K562 (cell line): ENCODE data around the gene HMG20B. TPM values are rescaled to one million over a fixed set of nuclear protein-coding genes. Genes with fewer than 3 reads are reported as not detected.

Source experiments
- ATAC-seq: fragments of 200-7000 bp; cut with Tn5 transposase; 3 replicates; pipeline ENCODE4 v1.9.1; 2020; ENCODE audit warnings: moderate library complexity
- BruUV-seq: library from RNA; stranded (reverse); fragments of 400-500 nt; replicated peaks from 2 replicates; lab custom pipeline; 2021; lab: Mats Ljungman, UMichigan
- CTCF ChIA-PET: fragments of 300-600 bp; formaldehyde crosslinking; extraction: SDS; loops from one replicate; lab custom pipeline; 2021; ENCODE audit warnings: low intra/inter-chr PET ratio; lab: Yijun Ruan, JAX
- POLR2A ChIA-PET: fragments of 300-600, 350-650 bp; sonication (Branson Sonifier 250); formaldehyde crosslinking; extraction: SDS; loops from one replicate; lab custom pipeline; 2021; ENCODE audit warnings: antibody characterized with exemption, inconsistent platforms; lab: Yijun Ruan, JAX
- DNase-seq, 4 experiments: peaks; one replicate each; pipeline versions ENCODE4 v3.0.0 to v3.0.0-alpha.2; 2011 to 2018; ENCODE audit warnings: low spot score in 3 of 4, mixed read lengths in 3 of 4; ENCODE audit errors: extremely low read depth in 1 of 4
- FAIRE-seq: peaks from 2 replicates; lab custom pipeline; 2011; peaks lifted over from hg19 to GRCh38; lab: Jason Lieb, UNC
- H2AFZ ChIP-seq: 2 replicates; pipeline ENCODE4 v1.6.0; 2011; ENCODE audit warnings: low read depth, low read length, control low read depth, inconsistent platforms
- H3K27ac ChIP-seq: fragments of 200-600 bp; 3 replicates; pipeline ENCODE4 v1.8.0; 2011; ENCODE audit warnings: low read depth, mild to moderate bottlenecking, control low read depth, inconsistent platforms, low read length, moderate library complexity, mixed read lengths; ENCODE audit errors: extremely low read depth
- H3K27me3 ChIP-seq, 2 experiments: fragments of 300-600 bp in 1 of 2; 2 replicates in 1 of 2; 3 replicates in 1 of 2; pipeline versions ENCODE4 v1.6.0 to v1.8.0; 2011; ENCODE audit warnings: inconsistent platforms in 2 of 2, low read length in 2 of 2, mild to moderate bottlenecking in 1 of 2, mixed read lengths in 1 of 2, moderate library complexity in 1 of 2; ENCODE audit not compliant: control insufficient read depth in 2 of 2, insufficient read depth in 2 of 2
- H3K36me3 ChIP-seq: fragments of 300-600 bp; 3 replicates; pipeline ENCODE4 v1.8.0; 2011; ENCODE audit warnings: mild to moderate bottlenecking, low read length, inconsistent platforms; ENCODE audit not compliant: control insufficient read depth, insufficient read depth
- H3K4me1 ChIP-seq, 2 experiments: fragments of 200-600 bp in 1 of 2; replicated peaks in 1 of 2; 2 replicates in 1 of 2; 3 replicates in 1 of 2; pipeline versions ENCODE4 v1.5.1 to v1.8.0; 2011; ENCODE audit warnings: inconsistent platforms in 2 of 2, low read length in 2 of 2, mild to moderate bottlenecking in 1 of 2, mixed read lengths in 1 of 2, moderate library complexity in 1 of 2; ENCODE audit not compliant: control insufficient read depth in 2 of 2, insufficient read depth in 2 of 2
- H3K4me2 ChIP-seq: 2 replicates; pipeline ENCODE4 v1.6.1; 2011; ENCODE audit warnings: low read length, control low read depth, inconsistent platforms, mixed read lengths; ENCODE audit not compliant: insufficient read depth
- H3K4me3 ChIP-seq: fragments of 200-600 bp; sonication (generic), shearing (Covaris generic); 2 replicates; pipeline ENCODE4 v1.5.1; 2016; ENCODE audit warnings: control low read depth, inconsistent platforms
- H3K79me2 ChIP-seq: fragments of 200-600 bp; 3 replicates; pipeline ENCODE4 v1.8.0; 2011; ENCODE audit warnings: low read length, inconsistent platforms; ENCODE audit not compliant: control insufficient read depth, insufficient read depth
- H3K9ac ChIP-seq, 2 experiments: 2 replicates each; pipeline versions ENCODE4 v1.6.0 to v1.6.1; 2011; ENCODE audit warnings: low read depth in 2 of 2, low read length in 2 of 2, control low read depth in 1 of 2, inconsistent platforms in 1 of 2, mild to moderate bottlenecking in 1 of 2, mixed read lengths in 1 of 2; ENCODE audit not compliant: insufficient read depth in 1 of 2
- H3K9me1 ChIP-seq: one replicate; pipeline ENCODE4 v1.6.0; 2011; ENCODE audit warnings: inconsistent platforms, mild to moderate bottlenecking, low read length, moderate library complexity; ENCODE audit not compliant: control insufficient read depth, insufficient read depth
- H3K9me3 ChIP-seq: replicated peaks from 2 replicates; pipeline ENCODE4 v1.5.1; 2011; ENCODE audit warnings: low read depth, low read length, inconsistent platforms; ENCODE audit not compliant: control insufficient read depth, insufficient read depth
- H4K20me1 ChIP-seq: replicated peaks from 2 replicates; pipeline ENCODE4 v1.6.1; 2011; ENCODE audit warnings: low read length, inconsistent platforms, mixed read lengths; ENCODE audit not compliant: control insufficient read depth, insufficient read depth
- CHD2 ChIP-seq: IDR thresholded peaks from 2 replicates; pipeline ENCODE4 v1.6.1; 2011; ENCODE audit warnings: low read depth, low read length
- CREB3L1 ChIP-seq: fragments of 450-650 bp; IDR thresholded peaks from 2 replicates; pipeline ENCODE4 v1.6.1; 2014; ENCODE audit warnings: low read depth, mild to moderate bottlenecking, moderate library complexity, borderline replicate concordance
- CREM ChIP-seq: IDR thresholded peaks from 2 replicates; pipeline ENCODE4 v1.6.1; 2014; ENCODE audit warnings: antibody characterized with exemption, low read depth
- E2F1 ChIP-seq: sonication (generic); formaldehyde crosslinking; IDR thresholded peaks from 2 replicates; pipeline ENCODE4 v1.8.1; 2023; ENCODE audit warnings: mild to moderate bottlenecking, missing genetic modification reagents, moderate library complexity
- NEUROD1 ChIP-seq: fragments of 150-350 bp; IDR thresholded peaks from 2 replicates; pipeline ENCODE4 v1.6.1; 2014; ENCODE audit warnings: borderline replicate concordance, low read length, low read depth; ENCODE audit not compliant: partially characterized antibody
- NFRKB ChIP-seq: fragments of 450-650 bp; IDR thresholded peaks from 2 replicates; pipeline ENCODE4 v1.6.1; 2016; ENCODE audit warnings: low read depth
- OTX1 ChIP-seq: fragments of 450-650 bp; formaldehyde crosslinking; IDR thresholded peaks from 2 replicates; pipeline ENCODE4 v1.4.0; 2022; ENCODE audit warnings: mild to moderate bottlenecking
- POLR3A ChIP-seq: IDR thresholded peaks from 2 replicates; pipeline ENCODE4 v1.6.1; 2011; ENCODE audit warnings: borderline replicate concordance, mild to moderate bottlenecking, moderate library complexity; ENCODE audit not compliant: insufficient read length, insufficient read depth; ENCODE audit errors: extremely low read depth
- RUNX1 ChIP-seq: sonication (generic); IDR thresholded peaks from 2 replicates; pipeline ENCODE4 v1.6.1; 2016; ENCODE audit warnings: antibody characterized with exemption, low read depth
- TEAD1 ChIP-seq, 2 experiments: fragments of 450-650 bp in 1 of 2; sonication (generic) in 1 of 2; formaldehyde crosslinking; IDR thresholded peaks; 2 replicates each; pipeline versions ENCODE4 v1.4.0 to v1.8.0; 2020 to 2022; ENCODE audit warnings: mild to moderate bottlenecking in 2 of 2, missing genetic modification reagents in 1 of 2
- TFAP4 ChIP-seq: sonication (generic); formaldehyde crosslinking; IDR thresholded peaks from 2 replicates; pipeline ENCODE4 v1.8.0; 2022; ENCODE audit warnings: missing genetic modification reagents, mild to moderate bottlenecking, moderate library complexity, borderline replicate concordance
- ZBTB11 ChIP-seq, 3 experiments: fragments of 200-800 bp in 1 of 3; fragments of 250-450 bp in 1 of 3; fragments of 450-650 bp in 1 of 3; sonication (Bioruptor Pico) in 1 of 3; sonication (Bioruptor generic) in 1 of 3; formaldehyde crosslinking in 1 of 3; IDR thresholded peaks; 2 replicates each; pipeline versions ENCODE4 v1.6.1 to v1.8.0; 2016 to 2022; ENCODE audit warnings: mild to moderate bottlenecking in 2 of 3, missing genetic modification characterization in 2 of 3, missing compliant biosample characterization in 1 of 3, moderate library complexity in 1 of 3
- ZNF134 ChIP-seq: fragments of 250-450 bp; sonication (Bioruptor Pico); conservative IDR thresholded peaks from 2 replicates; pipeline ENCODE4 v1.4.0; 2020
- ZNF583 ChIP-seq: fragments of 250-450 bp; sonication (Bioruptor Pico); IDR thresholded peaks from 2 replicates; pipeline ENCODE4 v1.4.0; 2020
- WGBS: fragments of 100-300 bp; shearing (Covaris generic); methylation state at CpG from one replicate; pipeline ENCODE4 v1.1.6; 2016; ENCODE audit warnings: low coverage, mixed read lengths; ENCODE audit not compliant: insufficient coverage; ENCODE audit errors: missing lambda C conversion rate; 5-methylcytosine and 5-hydroxymethylcytosine counted together
- in situ Hi-C: fragments of 300-500 bp; cut with MboI; formaldehyde crosslinking; loops from 4 replicates; pipeline ENCODE4 v1.15.0; 2018; ENCODE audit warnings: inconsistent platforms, mixed read lengths
- intact Hi-C: fragments of 100-400 bp; cut with micrococcal nuclease; formaldehyde crosslinking; loops from 2 replicates; pipeline ENCODE4 v1.14.2; 2022
- polyA plus RNA-seq, 8 experiments: library from polyadenylated mRNA; depleted of rRNA in 4 of 8; stranded (reverse) in 5 of 8; unstranded in 3 of 8; fragments of >200 nt; fragmentation: Nextera tagmentation in 2 of 8; fragmentation: Illumina TruSeq in 1 of 8; extraction: Ambion mirVana in 2 of 8; extraction: Trizol in 1 of 8; gene quantifications; 2 replicates each; pipeline versions ENCODE4 v1.2.1 to v1.2.3, GENCODE V29; 2011 to 2014; ENCODE audit warnings: inconsistent platforms in 1 of 8, missing spikeins in 1 of 8
- total RNA-seq, 7 experiments: library from RNA; depleted of rRNA in 6 of 7; stranded (reverse); fragments of >200 nt in 6 of 7; fragmentation: Illumina TruSeq in 2 of 7; extraction: Trizol in 2 of 7; gene quantifications; 2 replicates each; pipeline versions ENCODE4 v1.2.1 to v1.2.3, GENCODE V29; 2011 to 2021; ENCODE audit warnings: low replicate concordance in 1 of 7

Gene HMG20B
- total and polyA plus RNA-seq, 9 of the 15 experiments (the other 6 are each of a cell fraction or from before 2014, with no cell fraction given), result 0.35 to 172 (median 38.6) TPM

- POLR2A ChIA-PET, result interaction anchor here (0.5 to 3.1 kb wide), 9 partner anchors 7 to 1213 kb away, joined by 3 to 29 read pairs (median 4); partner anchors contain the start of genes GIPC3 and TBXA2R
- DNase-seq (no peak), ATAC-seq (no peak), FAIRE-seq (no peak)
- H3K9me1 ChIP-seq, result no peaks in the 10 kb centered on the region
- no peaks in the 10 kb centered on the region for H4K20me1 ChIP-seq
- no peak overlapping the region for H3K4me3 ChIP-seq
- H3K27ac ChIP-seq, result no peak overlapping the region
- no peaks in the 10 kb centered on the region for H3K79me2 ChIP-seq
- CTCF ChIA-PET, result no interaction called here
- intact Hi-C loops, result no loop called here
- H3K4me2 ChIP-seq, result no peak overlapping the region
- in situ Hi-C loops, result no loop called here
- no peak for TF ChIP-seq ZNF134
- TF ChIP-seq CREM, result no peak
- TF ChIP-seq CREB3L1, result peak; percentile 49; the same call in 1 of the 2 replicates
- peak; percentile 19; the same call in 1 of the 2 replicates for TF ChIP-seq TFAP4 (CRISPR knock-in tag)
- TF ChIP-seq E2F1 (CRISPR knock-in tag), result no peak
- no peak for TF ChIP-seq CHD2
- TF ChIP-seq NEUROD1, result no peak
- no peak for TF ChIP-seq ZNF583 (CRISPR knock-in tag)
- no peak for TF ChIP-seq ZBTB11 (CRISPR knock-in tag; IDR thresholded peaks at IDR 0.05)
- TF ChIP-seq OTX1 (CRISPR knock-in tag), result no peak
- TF ChIP-seq RUNX1, result no peak
- TF ChIP-seq NFRKB, result no peak
- no peak for TF ChIP-seq POLR3A
- TF ChIP-seq TEAD1 (CRISPR knock-in tag; IDR thresholded peaks at IDR 0.05), result no peak
- 56% methylated on average over 8 of the region's 9 CpGs for WGBS
- no peak overlapping the region for H3K9ac ChIP-seq
- H2AFZ ChIP-seq, result no peak overlapping the region
- no TSS peak for BruUV-seq
- peaks cover 0 to 14% of the 10 kb centered on the region in 2 experiments; a peak in 1 of 5 replicates for H3K4me1 ChIP-seq
- H3K9me3 ChIP-seq, result peaks cover 14% of the 10 kb centered on the region
- H3K27me3 ChIP-seq, result no peaks in the 10 kb centered on the region
- peaks cover 3% of the 10 kb centered on the region; the same call in 1 of the 3 replicates for H3K36me3 ChIP-seq
Observed at GRCh38 chr19:3591876-3592613, 19.3 kb downstream of the HMG20B start.
